GM12865 (cell line): ENCODE measurements around the gene MIEN1.

Source experiments
- DNase-seq: peaks from one replicate; pipeline ENCODE4 v3.0.0; 2010; ENCODE audit warnings: low read depth
- H3K4me3 ChIP-seq: 2 replicates; pipeline ENCODE4 v1.5.1; 2011; ENCODE audit warnings: mild to moderate bottlenecking, low read depth, low read length, control low read depth
- CTCF ChIP-seq: IDR thresholded peaks from 2 replicates; pipeline ENCODE4 v1.5.1; 2011; ENCODE audit warnings: low read length, control low read depth, low read depth, inconsistent platforms; ENCODE audit not compliant: insufficient read depth; ENCODE audit errors: missing control alignments

MIEN1 gene

GRCh38 chr17:39697961-39698360, 32.4 kb downstream of the MIEN1 start:
- no peak overlapping the region for H3K4me3 ChIP-seq
- no peak for TF ChIP-seq CTCF
- DNase-seq: no peak

- no peak for DNase-seq
- TF ChIP-seq CTCF: no peak
- no peak overlapping the region for H3K4me3 ChIP-seq
Observed at GRCh38 chr17:39696731-39697130, 33.6 kb downstream of the MIEN1 start.

- no peak overlapping the region for H3K4me3 ChIP-seq
- TF ChIP-seq CTCF: no peak
- no peak for DNase-seq
Observed at GRCh38 chr17:39695089-39695474, 35.2 kb downstream of the MIEN1 start.

- no peak for DNase-seq
- no peak overlapping the region for H3K4me3 ChIP-seq
- TF ChIP-seq CTCF: no peak
Observed at GRCh38 chr17:39694593-39694992, 35.7 kb downstream of the MIEN1 start.

GRCh38 chr17:39688945-39689344, 41.4 kb downstream of the MIEN1 start:
- no peak for TF ChIP-seq CTCF
- no peak for DNase-seq
- H3K4me3 ChIP-seq: peak overlapping the region; percentile 80

- DNase-seq: no peak
- TF ChIP-seq CTCF: no peak
- peak overlapping the region; percentile 80 for H3K4me3 ChIP-seq
Observed at GRCh38 chr17:39688475-39688835, 41.9 kb downstream of the MIEN1 start.
